Measurements from ENCODE around the gene KIF19.
"Not testable (repeated sequence)": the region's sequence is repeated elsewhere in the genome, so short reads cannot be mapped to it uniquely, and the experiment has no call there.

GRCh38 chr17:74282274-74282586 lies 43.8 kb upstream of the KIF19 start:
- TF ChIP-seq CTCF (IDR thresholded peaks at IDR 0.05; ENCODE audit: borderline replicate concordance, extremely low read depth, low read length, poor library complexity, severe bottlenecking); EZH2 (IDR thresholded peaks at IDR 0.05; ENCODE audit: borderline replicate concordance, low read depth, low read length, severe bottlenecking): not testable (repeated sequence)

Data from DND-41 (cell line).